ENCODE results near the gene SDC3.

SDC3 gene

GRCh38 chr1:30887485-30888315 is 20.9 kb downstream of the SDC3 start:
- no peak for DNase-seq

- no peak for DNase-seq
Observed at GRCh38 chr1:30886710-30887428, 21.7 kb downstream of the SDC3 start.

DNA sequence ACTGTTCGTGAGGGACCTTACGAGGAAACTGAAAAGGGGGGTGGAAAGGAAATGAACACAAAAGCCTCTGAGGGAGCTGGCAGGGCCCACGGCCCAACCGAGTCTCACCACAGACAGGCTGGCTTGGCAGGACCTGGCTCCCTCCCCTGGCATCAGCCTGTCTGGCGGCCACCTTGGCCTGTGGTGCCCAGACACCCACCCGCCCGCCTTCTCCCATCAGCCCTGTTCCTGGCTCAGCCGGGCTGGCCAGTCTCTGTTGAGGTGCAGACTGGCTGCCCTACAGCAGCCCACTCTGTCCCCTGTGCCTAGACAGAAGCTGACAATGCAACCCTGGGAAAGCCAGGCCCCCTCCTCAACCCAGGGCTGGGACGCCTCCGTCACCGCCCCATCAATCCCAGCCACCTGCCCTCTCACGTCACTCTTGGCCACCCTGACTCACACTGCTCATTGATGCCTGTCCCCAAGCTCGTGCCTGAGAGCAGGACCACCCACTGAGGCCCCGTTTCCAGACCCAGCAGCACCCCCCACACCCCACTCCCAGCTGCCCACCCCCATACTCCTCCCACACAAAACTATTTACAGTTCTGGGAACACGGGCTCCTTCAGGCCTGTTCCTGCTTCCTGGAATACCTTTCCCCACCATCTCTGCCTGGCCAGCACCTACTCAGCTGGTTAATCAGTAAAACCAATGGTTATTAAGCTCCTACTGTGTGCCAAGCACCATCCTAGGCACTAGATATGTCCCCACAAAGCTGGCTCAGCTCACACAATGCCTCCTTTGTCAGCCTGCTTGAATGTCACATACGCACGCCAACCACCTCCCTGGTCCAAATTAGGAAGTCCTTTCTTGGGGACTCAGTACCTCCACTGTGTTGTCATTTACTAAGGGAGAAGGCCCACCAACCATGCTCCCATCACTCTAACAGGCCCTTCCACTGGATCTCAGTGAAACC is 22.7 kb downstream of the SDC3 start:
- DNase-seq: no peak

DNA sequence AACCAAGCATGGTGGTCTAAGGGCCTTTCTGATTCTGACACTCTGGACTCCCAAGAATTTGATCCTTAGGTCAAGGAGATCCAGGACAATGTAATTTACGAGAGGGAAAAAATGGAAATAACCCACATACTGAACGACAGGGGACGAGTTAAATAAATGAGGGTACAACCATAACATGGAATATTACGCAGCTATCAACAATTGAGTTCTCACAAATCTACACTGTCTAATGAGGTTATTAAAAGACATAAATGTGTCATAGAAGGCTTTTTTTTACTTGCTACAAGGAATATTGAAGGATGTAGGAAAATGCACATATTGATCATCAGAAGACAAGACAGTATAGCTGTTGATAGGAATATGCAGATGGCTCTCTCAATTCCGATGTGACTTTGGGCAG is 23.8 kb downstream of the SDC3 start:
- no peak for DNase-seq

- DNase-seq: no peak
Observed at GRCh38 chr1:30883389-30884172, 25.0 kb downstream of the SDC3 start.

DNA sequence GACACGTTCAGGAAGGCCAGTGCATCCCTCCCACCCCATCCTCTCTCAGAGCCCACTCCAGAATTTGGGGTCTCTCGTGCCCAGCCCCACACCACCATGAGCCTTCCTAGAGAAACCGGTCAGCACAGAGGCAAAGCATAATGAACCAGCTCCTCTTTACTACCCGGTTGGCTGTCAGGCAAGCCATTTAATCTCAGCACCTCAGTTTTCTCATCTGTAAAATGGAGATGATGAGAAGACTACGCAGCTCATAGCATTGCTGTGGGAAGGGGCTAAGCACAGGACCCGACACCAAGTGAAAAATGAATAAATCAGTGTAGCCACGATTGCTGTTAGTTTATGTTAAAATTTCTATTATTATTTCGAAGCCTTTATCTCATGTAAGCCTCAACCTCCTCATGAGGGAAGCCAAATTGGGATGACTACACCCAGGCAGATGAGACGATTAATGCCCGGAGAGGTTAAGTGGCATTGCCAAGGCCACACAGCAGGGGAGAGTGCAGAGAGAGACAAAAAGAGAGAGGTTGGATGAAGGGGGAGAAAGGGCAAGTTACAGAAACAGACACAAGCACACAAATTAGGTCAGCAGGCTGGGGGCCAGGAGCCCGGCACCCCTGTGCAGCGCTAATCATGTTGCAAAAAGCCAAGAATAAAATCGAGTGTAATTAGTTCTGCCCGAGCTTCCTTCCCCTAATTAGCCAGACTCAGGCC is 25.7 kb downstream of the SDC3 start:
- DNase-seq: no peak

DNA sequence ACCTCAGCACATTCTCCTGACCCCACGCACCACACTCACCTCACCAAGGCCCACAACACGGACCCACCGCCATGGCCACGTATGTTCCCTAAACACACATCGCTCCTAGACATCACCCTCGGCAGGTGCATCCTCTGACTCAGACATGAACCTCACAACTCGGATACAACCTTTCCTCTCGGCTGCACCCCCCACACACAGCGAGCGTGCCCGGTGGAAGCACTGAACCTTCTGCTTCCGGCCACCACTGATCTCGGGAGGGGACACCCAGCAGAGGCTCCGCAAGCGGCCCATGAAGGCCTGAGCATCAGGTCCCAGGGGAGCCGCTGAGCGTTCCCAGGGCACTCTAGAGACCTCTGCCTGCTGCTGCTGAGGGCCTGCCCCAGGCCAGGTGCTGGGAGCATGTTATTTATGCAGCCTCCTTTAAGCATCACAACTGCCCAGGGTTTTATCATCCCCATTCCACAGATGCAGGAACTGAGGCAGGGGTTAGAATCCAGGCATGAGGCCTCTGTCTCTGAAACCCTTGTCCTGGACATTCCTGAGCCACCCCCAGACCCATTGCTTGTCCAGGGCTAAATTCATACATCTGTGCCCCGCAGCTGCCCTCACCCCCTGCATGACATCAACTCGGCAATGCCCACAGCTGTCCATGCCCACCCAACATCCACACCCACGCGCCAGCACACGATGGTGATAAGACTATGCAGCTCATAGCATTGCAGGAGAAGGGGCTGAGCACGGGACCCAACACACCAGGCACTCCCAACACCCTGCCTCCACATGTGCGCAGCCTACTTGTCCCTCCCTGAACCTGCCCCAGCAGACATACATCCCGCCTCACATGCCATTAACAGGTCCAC is 27.0 kb downstream of the SDC3 start:
- no peak for DNase-seq

GRCh38 chr1:30880678-30881318 is 27.8 kb downstream of the SDC3 start:
- DNase-seq: no peak

GRCh38 chr1:30879940-30880677 is 28.4 kb downstream of the SDC3 start:
- DNase-seq: no peak

GRCh38 chr1:30879126-30879786 is 29.3 kb downstream of the SDC3 start:
- DNase-seq: no peak

GRCh38 chr1:30878559-30878958 is 30.0 kb downstream of the SDC3 start:
- no peak for DNase-seq

DNA sequence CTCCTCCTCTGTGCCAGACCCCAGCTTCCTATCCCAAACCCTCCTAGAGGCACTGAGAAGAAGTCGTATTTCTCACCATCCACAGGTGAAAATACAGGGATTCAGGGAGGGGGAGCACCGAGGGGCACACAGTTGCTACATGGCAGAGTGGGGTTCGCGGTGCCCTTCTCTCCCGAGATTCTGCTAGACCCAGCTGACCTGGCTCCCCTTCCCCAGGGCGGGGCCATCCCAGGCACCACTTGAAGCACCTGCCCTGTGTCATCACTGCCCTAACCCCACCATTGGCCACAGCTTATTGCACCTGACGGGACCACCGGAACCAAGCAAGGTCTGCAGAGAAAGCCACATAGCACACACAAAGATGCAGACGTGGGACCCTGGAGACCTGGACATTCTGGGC is 30.5 kb downstream of the SDC3 start:
- no peak for DNase-seq

- no peak for DNase-seq
Observed at GRCh38 chr1:30877205-30877912, 31.2 kb downstream of the SDC3 start.

DNA sequence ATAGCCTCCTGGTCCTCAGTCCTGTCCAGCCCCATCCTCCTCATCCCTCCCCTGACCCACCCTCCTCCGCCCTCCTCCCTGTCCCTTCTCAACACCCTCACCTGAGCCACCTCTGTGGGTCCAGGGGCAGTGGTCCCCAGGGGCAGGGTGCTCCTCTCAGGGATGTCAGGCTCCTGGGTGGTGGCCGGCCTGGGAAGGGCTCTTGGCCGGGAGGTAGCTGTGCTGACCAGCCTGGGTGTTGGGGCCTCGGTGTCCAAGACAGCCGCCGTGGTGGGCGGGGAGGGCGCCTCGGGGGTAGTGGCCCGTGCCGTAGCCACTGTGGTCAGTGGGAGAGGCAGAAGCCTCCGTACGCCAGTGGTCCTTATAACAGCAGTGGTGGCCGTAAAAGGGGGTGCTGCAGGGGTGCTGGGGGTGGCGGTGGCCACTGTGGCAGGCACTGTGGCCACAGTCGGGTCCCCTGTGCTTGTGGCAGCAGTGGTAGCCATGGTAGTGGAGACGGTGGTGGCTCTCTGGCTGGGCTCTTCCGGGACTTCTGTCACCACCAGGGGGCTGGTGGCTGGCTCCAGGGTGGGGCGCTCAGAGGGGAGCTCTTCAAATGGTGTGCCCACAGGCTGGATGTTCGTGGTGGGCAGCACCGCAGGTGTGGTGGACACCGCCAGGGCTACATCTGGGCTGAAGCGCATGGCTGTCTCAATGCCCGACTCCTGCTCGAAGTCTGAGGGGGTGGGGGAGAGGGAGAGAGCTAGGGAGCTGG is 31.9 kb downstream of the SDC3 start:
- no peak for DNase-seq

GRCh38 chr1:30875916-30876315 is 32.6 kb downstream of the SDC3 start:
- no peak for DNase-seq

GRCh38 chr1:30875197-30875596 is 33.4 kb downstream of the SDC3 start:
- DNase-seq: no peak

- DNase-seq: no peak
Observed at GRCh38 chr1:30874176-30874575, 34.4 kb downstream of the SDC3 start.

DNA sequence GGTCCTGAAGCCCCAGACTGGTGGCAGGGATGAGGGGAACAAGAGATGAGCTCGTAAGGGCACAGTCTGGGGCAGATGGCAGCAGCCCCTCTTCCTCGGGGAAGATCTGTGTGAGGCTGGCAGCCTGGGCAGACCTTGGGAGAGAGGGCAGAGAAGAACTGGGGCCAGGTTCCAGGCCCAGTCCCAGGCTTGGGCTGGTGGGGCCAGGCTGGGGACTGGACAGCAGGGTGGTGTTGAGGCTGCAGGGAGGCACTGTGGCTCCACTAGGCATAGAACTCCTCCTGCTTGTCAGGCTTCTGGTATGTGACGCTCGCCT is 35.7 kb downstream of the SDC3 start:
- DNase-seq: no peak

Measured in activated CD4-positive, alpha-beta T cell treated with anti-CD3 and anti-CD28 coated beads, Interleukin-2, amount 50 U/mL, for 1 hour (primary cell).